Left ventricle myocardium inferior (tissue), 1 donor: ENCODE measurements around the gene CRY2. TPM values are rescaled to one million over a fixed set of nuclear protein-coding genes. Genes with fewer than 3 reads are reported as not detected.

Experiments used
- DNase-seq: peaks from one replicate; pipeline ENCODE4 v3.0.0-alpha.2; 2020
- H3K27ac ChIP-seq: fragments of 200-600 bp; replicated peaks from 2 replicates; pipeline ENCODE4 v1.8.0; 2021
- H3K27me3 ChIP-seq: fragments of 200-600 bp; 2 replicates; pipeline ENCODE4 v1.8.0; 2021; ENCODE audit warnings: low read depth
- H3K36me3 ChIP-seq: fragments of 200-600 bp; 2 replicates; pipeline ENCODE4 v1.8.0; 2021
- H3K4me1 ChIP-seq: fragments of 200-600 bp; 2 replicates; pipeline ENCODE4 v1.8.0; 2021
- H3K4me3 ChIP-seq: fragments of 200-600 bp; 2 replicates; pipeline ENCODE4 v1.8.0; 2021; ENCODE audit warnings: mild to moderate bottlenecking, moderate library complexity
- H3K9me3 ChIP-seq: fragments of 200-600 bp; replicated peaks from 2 replicates; pipeline ENCODE4 v1.8.0; 2021
- intact Hi-C: fragments of 100-400 bp; cut with micrococcal nuclease; formaldehyde crosslinking; loops from one replicate; pipeline ENCODE4 v1.11.0; 2022
- total RNA-seq: library from RNA; stranded (reverse); fragmentation: NEBNext Ultra II Directional; extraction: Animal tissue kit (Norgen Biotek cat#: 25700); gene quantifications from one replicate; pipeline ENCODE4 v1.2.1, GENCODE V29; 2021
- TF ChIP-seq, protein P1 (sequence below): fragments of 200-600 bp; IDR thresholded peaks from 2 replicates; pipeline ENCODE4 v1.8.0; 2021; ENCODE audit warnings: antibody characterized with exemption, mild to moderate bottlenecking, borderline replicate concordance
- donor health status: DM: no; HTN: yes; CAD: no; lungs with severe emphysema.

The CRY2 gene
- total RNA-seq, 1 donor from 2014 or later: 62.2 TPM

DNA sequence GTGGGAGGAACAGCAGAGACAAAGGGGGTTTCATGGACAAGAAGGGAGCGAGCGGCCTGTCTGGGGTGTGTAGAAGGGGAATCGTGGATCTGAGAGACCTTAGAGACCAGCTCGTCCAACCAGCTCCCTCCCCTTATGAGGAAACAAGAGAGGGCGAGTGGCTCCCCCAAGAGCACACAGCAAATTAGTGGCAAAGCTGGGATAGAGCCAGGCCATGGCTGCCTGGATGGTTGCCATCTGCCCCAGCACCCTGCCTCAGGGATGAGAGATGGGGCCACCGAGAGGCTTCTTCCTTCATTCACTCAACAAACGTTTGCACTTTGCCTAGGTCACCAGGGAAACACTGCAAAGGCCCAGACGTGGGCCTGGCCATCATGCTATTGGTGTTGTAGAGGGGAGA, 42.3 kb downstream of the CRY2 start:
- TF ChIP-seq, protein P1, sequence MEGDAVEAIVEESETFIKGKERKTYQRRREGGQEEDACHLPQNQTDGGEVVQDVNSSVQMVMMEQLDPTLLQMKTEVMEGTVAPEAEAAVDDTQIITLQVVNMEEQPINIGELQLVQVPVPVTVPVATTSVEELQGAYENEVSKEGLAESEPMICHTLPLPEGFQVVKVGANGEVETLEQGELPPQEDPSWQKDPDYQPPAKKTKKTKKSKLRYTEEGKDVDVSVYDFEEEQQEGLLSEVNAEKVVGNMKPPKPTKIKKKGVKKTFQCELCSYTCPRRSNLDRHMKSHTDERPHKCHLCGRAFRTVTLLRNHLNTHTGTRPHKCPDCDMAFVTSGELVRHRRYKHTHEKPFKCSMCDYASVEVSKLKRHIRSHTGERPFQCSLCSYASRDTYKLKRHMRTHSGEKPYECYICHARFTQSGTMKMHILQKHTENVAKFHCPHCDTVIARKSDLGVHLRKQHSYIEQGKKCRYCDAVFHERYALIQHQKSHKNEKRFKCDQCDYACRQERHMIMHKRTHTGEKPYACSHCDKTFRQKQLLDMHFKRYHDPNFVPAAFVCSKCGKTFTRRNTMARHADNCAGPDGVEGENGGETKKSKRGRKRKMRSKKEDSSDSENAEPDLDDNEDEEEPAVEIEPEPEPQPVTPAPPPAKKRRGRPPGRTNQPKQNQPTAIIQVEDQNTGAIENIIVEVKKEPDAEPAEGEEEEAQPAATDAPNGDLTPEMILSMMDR: no peak
- H3K4me1 ChIP-seq: peaks cover 13% of the 10 kb centered on the region
- H3K9me3 ChIP-seq: no peaks in the 10 kb centered on the region
- no peaks in the 10 kb centered on the region for H3K36me3 ChIP-seq
- H3K4me3 ChIP-seq: no peak overlapping the region
- no peak overlapping the region for H3K27ac ChIP-seq
- DNase-seq: no peak
- no peaks in the 10 kb centered on the region for H3K27me3 ChIP-seq
- intact Hi-C loops: no loop called here

DNA sequence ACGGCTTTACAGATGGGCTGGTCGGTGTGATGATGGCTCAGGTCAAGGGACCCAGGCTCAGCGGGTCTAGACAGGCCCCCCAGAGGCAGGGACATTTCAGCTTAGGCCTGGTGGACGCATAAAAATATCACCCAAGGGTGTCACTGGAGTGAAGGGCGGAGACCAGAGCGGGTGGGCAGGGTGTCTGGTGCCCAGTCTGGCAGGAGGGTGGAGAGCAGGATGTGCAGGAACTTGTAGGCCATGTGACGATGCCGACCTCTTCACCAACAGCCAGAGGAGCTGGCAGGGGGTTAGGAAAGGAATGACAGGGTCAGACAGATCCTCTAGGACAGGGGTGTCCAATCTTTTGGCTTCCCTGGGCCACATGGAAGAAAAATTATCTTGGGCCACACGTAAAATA, 42.7 kb downstream of the CRY2 start:
- no peak for DNase-seq
- no peaks in the 10 kb centered on the region for H3K27me3 ChIP-seq
- intact Hi-C loops: no loop called here

DNA sequence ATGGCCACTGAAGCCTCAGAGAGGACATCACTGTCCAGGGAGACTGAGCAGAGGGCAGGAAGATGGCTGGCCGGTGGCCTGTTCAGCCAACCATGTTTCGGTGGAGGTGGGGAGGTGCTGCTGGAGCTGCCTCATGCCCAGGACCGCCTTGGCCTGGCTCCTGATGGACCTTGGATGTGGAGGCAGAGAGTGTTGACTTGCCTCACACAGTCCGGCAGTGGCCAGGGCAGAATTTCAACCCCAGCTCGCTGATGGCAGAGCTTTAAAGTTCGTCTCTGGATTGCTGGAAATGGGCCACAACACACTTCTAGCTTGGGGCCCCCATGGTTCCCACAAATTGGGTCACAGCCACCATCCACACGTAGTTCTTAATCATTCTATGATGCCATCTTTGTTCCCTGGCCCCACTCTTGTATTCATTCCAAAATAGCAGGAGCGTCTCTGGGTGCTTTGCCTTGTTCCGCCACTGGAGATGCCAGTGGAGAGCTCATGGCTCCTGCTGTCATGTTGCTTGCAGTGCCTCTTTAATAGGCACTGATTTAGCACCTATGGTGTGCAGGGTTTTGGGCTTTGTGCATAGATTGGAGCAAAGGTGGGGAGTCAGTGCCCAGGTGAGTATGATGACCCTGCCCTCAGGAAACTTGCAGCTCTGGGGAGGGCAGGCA, 43.7 kb downstream of the CRY2 start:
- DNase-seq: no peak
- intact Hi-C loops: no loop called here
- no peaks in the 10 kb centered on the region for H3K27me3 ChIP-seq

More for the DNA sequence above, 42.7 kb downstream of the CRY2 start:
- Histone ChIP-seq H3K9me3 (no peaks in the 10 kb centered on the region), H3K27ac (no peak overlapping the region), H3K4me1 (peaks cover 13% of the 10 kb centered on the region), H3K36me3 (no peaks in the 10 kb centered on the region), H3K4me3 (no peak overlapping the region)
- TF ChIP-seq, protein P1: no peak

DNA sequence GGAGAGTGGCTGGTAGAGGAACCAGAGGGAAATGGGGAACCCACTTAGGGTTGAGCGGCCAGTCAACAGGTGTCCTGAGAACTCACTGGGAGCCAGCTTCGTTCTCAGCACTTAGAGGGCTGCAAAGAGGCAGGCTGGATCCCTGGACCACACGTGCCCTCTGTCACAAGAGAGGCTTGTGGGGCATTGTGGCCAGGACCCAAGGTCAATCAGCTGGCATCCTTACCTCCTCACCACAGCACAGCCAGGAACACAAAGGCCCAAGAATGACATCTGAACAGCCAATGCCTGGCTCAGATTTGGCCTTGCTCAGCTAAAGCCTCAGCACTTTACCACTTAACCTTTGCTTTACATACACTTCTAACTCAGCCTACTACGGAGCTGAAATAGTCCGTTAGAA, 45.6 kb downstream of the CRY2 start:
- intact Hi-C loops: no loop called here
- no peaks in the 10 kb centered on the region for H3K36me3 ChIP-seq
- no peaks in the 10 kb centered on the region for H3K27me3 ChIP-seq
- TF ChIP-seq, protein P1: no peak
- no peaks in the 10 kb centered on the region for H3K9me3 ChIP-seq
- DNase-seq: no peak
- H3K27ac ChIP-seq: no peak overlapping the region
- no peak overlapping the region for H3K4me3 ChIP-seq
- H3K4me1 ChIP-seq: peaks cover 7% of the 10 kb centered on the region

More for the DNA sequence above, 43.7 kb downstream of the CRY2 start:
- peaks cover 8% of the 10 kb centered on the region for H3K4me1 ChIP-seq
- H3K36me3 ChIP-seq: no peaks in the 10 kb centered on the region
- no peak overlapping the region for H3K27ac ChIP-seq
- TF ChIP-seq, protein P1: no peak
- no peak overlapping the region for H3K4me3 ChIP-seq
- no peaks in the 10 kb centered on the region for H3K9me3 ChIP-seq

DNA sequence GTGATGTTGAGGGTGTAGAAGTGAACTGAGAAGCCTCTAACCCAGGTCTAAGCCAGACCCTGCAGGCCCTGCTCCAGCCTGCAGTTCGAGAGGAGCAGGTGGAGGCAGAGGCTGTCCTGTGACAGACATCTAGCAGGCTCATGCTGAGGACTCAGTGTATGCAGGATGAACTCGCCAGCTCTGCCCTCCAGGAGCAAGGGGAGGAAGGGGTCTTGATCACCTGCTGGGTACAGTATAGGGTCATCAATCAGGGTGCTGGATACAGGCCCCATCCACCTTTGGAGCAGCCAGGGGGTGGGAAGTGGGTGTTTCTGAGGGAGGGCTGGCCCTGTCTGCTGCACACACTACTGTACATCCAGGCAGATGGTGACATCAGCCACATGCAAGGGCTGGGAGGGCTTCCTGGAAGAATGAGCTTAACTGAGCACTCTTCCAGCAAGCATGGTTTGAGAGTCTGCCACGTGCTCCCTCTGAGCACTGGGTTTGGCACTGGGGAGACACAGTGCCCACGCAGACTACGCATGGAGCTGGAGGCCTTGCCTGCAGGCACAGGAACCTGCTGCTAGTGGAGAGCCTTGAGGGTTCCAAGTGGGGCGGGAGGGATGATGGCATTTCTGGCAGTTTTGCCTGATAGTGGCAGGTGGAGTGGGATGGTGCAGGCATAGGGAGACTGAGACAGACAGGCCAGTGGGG, 47.4 kb downstream of the CRY2 start:
- Histone ChIP-seq H3K27me3 (no peaks in the 10 kb centered on the region), H3K4me3 (no peak overlapping the region), H3K36me3 (no peaks in the 10 kb centered on the region), H3K4me1 (peaks cover 21% of the 10 kb centered on the region), H3K27ac (no peak overlapping the region), H3K9me3 (no peaks in the 10 kb centered on the region)
- intact Hi-C loops: no loop called here
- TF ChIP-seq, protein P1: no peak
- no peak for DNase-seq
